ENCODE measurements around the gene ADCY7. TPM values are rescaled to one million over a fixed set of nuclear protein-coding genes. Genes with fewer than 3 reads are reported as not detected.

The ADCY7 gene
- total RNA-seq, 4 donors from 2014 or later = 15.0 to 23.3 (median 16.9) TPM

- TF ChIP-seq POLR2AphosphoS5 (IDR thresholded peaks at IDR 0.05) (no peak), CTCF (IDR thresholded peaks at IDR 0.05) (no peak), POLR2A (IDR thresholded peaks at IDR 0.05) (no peak), EP300 (IDR thresholded peaks at IDR 0.05) (no peak)
- Histone ChIP-seq H3K4me3 (no peak overlapping the region), H3K36me3 (peaks cover 25% of the 10 kb centered on the region), H3K4me1 (no peaks in the 10 kb centered on the region), H3K9me3 (no peaks in the 10 kb centered on the region), H3K27me3 (no peaks in the 10 kb centered on the region), H3K27ac (no peak overlapping the region)
- no peak for DNase-seq (ENCODE audit: low spot score in 2 of 2)
- 95% methylated on average over 12 of the region's 12 CpGs for WGBS
These were observed 26.2 kb downstream of the ADCY7 start for GRCh38 chr16:50292566-50292948.

- no peak for DNase-seq (ENCODE audit: low spot score in 2 of 2)
- H3K36me3 ChIP-seq = peaks cover 25% of the 10 kb centered on the region
- H3K4me1 ChIP-seq = no peaks in the 10 kb centered on the region
- 100% methylated on average over 2 of the region's 20 CpGs for whole genome bisulfite sequencing
- TF ChIP-seq POLR2AphosphoS5 (IDR thresholded peaks at IDR 0.05) (no peak), CTCF (IDR thresholded peaks at IDR 0.05) (no peak), EP300 (IDR thresholded peaks at IDR 0.05) (no peak), POLR2A (IDR thresholded peaks at IDR 0.05) (no peak)
- H3K9me3 ChIP-seq = no peaks in the 10 kb centered on the region
- no peaks in the 10 kb centered on the region for H3K27me3 ChIP-seq
- H3K4me3 ChIP-seq = no peak overlapping the region
- no peak overlapping the region for H3K27ac ChIP-seq
These were observed 26.9 kb downstream of the ADCY7 start for GRCh38 chr16:50293041-50293783.

GRCh38 chr16:50293994-50294855 lies 27.9 kb downstream of the ADCY7 start:
- 84% methylated on average over 9 of the region's 20 CpGs for WGBS
- TF ChIP-seq CTCF (IDR thresholded peaks at IDR 0.05) (no peak), POLR2AphosphoS5 (IDR thresholded peaks at IDR 0.05) (no peak), EP300 (IDR thresholded peaks at IDR 0.05) (no peak), POLR2A (IDR thresholded peaks at IDR 0.05) (no peak)

GRCh38 chr16:50294955-50295354 lies 28.6 kb downstream of the ADCY7 start:
- Histone ChIP-seq H3K9me3 (no peaks in the 10 kb centered on the region), H3K4me1 (no peaks in the 10 kb centered on the region), H3K4me3 (no peak overlapping the region), H3K36me3 (peaks cover 31% of the 10 kb centered on the region), H3K27me3 (no peaks in the 10 kb centered on the region), H3K27ac (no peak overlapping the region)
- TF ChIP-seq POLR2AphosphoS5 (IDR thresholded peaks at IDR 0.05) (no peak), CTCF (IDR thresholded peaks at IDR 0.05) (no peak), EP300 (IDR thresholded peaks at IDR 0.05) (no peak), POLR2A (IDR thresholded peaks at IDR 0.05) (no peak)
- no peak for DNase-seq (ENCODE audit: low spot score in 2 of 2)
- WGBS = 81% methylated on average over 4 of the region's 4 CpGs

More at GRCh38 chr16:50293994-50294855, 27.9 kb downstream of the ADCY7 start:
- Histone ChIP-seq H3K4me3 (no peak overlapping the region), H3K27me3 (no peaks in the 10 kb centered on the region), H3K27ac (no peak overlapping the region), H3K4me1 (no peaks in the 10 kb centered on the region), H3K9me3 (no peaks in the 10 kb centered on the region), H3K36me3 (peaks cover 31% of the 10 kb centered on the region)
- DNase-seq (ENCODE audit: low spot score in 2 of 2) = peak in 1 of 2 donors; percentile 49
